DND-41 (cell line): ENCODE data around the gene MACROD2.

ENCODE experiments used
- EZH2 ChIP-seq: IDR thresholded peaks from 3 replicates; pipeline ENCODE4 v1.6.1; 2012; ENCODE audit warnings: borderline replicate concordance, low read depth, mild to moderate bottlenecking, moderate library complexity, low read length, inconsistent platforms; ENCODE audit not compliant: severe bottlenecking
- TF ChIP-seq, protein P1 (sequence below): IDR thresholded peaks from 2 replicates; pipeline ENCODE4 v1.5.1; 2012; ENCODE audit warnings: borderline replicate concordance, low read length, moderate library complexity, mild to moderate bottlenecking; ENCODE audit not compliant: poor library complexity, severe bottlenecking; ENCODE audit errors: extremely low read depth

DNA sequence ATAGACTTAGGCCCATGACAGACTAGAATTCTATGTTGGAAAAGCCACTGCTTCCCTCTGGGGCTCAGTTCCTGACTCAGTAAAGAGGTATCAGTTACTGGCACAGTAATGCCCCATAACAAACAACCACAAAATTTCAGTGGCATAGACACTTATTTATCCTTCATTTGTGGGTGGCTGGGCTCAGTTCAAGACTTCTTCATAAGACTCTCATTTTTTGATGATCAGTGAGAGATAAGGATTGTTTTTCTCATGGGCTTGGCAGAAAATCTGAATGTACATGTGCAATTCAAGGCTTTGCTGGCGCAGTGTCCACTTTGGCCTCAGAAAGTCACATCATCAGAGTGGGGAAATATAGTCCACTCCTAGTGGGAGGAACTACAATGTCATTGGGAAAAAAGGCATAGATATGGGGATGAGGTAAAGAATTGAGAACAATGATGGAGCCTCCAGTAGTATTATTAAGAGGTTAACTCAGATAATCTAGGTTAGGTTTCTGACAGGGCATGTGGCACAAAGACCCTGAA lies 726.7 kb downstream of the MACROD2 start:
- no peak for TF ChIP-seq EZH2
- TF ChIP-seq, protein P1, sequence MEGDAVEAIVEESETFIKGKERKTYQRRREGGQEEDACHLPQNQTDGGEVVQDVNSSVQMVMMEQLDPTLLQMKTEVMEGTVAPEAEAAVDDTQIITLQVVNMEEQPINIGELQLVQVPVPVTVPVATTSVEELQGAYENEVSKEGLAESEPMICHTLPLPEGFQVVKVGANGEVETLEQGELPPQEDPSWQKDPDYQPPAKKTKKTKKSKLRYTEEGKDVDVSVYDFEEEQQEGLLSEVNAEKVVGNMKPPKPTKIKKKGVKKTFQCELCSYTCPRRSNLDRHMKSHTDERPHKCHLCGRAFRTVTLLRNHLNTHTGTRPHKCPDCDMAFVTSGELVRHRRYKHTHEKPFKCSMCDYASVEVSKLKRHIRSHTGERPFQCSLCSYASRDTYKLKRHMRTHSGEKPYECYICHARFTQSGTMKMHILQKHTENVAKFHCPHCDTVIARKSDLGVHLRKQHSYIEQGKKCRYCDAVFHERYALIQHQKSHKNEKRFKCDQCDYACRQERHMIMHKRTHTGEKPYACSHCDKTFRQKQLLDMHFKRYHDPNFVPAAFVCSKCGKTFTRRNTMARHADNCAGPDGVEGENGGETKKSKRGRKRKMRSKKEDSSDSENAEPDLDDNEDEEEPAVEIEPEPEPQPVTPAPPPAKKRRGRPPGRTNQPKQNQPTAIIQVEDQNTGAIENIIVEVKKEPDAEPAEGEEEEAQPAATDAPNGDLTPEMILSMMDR: no peak
